Loucy (cell line): Measurements from ENCODE around the gene TMEM271.
"Not testable (repeated sequence)": the region's sequence is repeated elsewhere in the genome, so short reads cannot be mapped to it uniquely, and the experiment has no call there.

Source experiments
- H2AFZ ChIP-seq: fragments of 200-600 bp; sonication (generic); 2 replicates; pipeline ENCODE4 v1.6.0; 2016; ENCODE audit warnings: antibody characterized with exemption, mild to moderate bottlenecking, low read length, moderate library complexity
- H3F3A ChIP-seq: fragments of 200-600 bp; 2 replicates; pipeline ENCODE4 v1.6.0; 2016; ENCODE audit warnings: antibody characterized with exemption, low read depth, mild to moderate bottlenecking
- H3K27me3 ChIP-seq: fragments of 200-600 bp; sonication (generic); 2 replicates; pipeline ENCODE4 v1.6.1; 2014; ENCODE audit warnings: low read length, mild to moderate bottlenecking; ENCODE audit not compliant: insufficient read depth, poor library complexity, severe bottlenecking
- H3K36me3 ChIP-seq: fragments of 200-600 bp; sonication (generic); 2 replicates; pipeline ENCODE4 v1.6.1; 2016; ENCODE audit warnings: low read length; ENCODE audit not compliant: insufficient read depth
- H3K4me1 ChIP-seq: fragments of 200-600 bp; sonication (generic); 2 replicates; pipeline ENCODE4 v1.5.1; 2014; ENCODE audit warnings: low read length, mild to moderate bottlenecking; ENCODE audit not compliant: insufficient read depth, poor library complexity, severe bottlenecking
- H3K4me2 ChIP-seq: fragments of 200-600 bp; sonication (generic); 2 replicates; pipeline ENCODE4 v1.6.0; 2014; ENCODE audit warnings: antibody characterized with exemption, low read length, low read depth, mild to moderate bottlenecking; ENCODE audit not compliant: poor library complexity, severe bottlenecking
- H3K4me3 ChIP-seq: fragments of 200-600 bp; sonication (generic); 2 replicates; pipeline ENCODE4 v1.5.1; 2014; ENCODE audit warnings: low read length, mild to moderate bottlenecking, mixed read lengths; ENCODE audit not compliant: poor library complexity, severe bottlenecking
- H3K79me2 ChIP-seq: fragments of 200-600 bp; sonication (generic); 2 replicates; pipeline ENCODE4 v1.6.1; 2014; ENCODE audit warnings: low read length; ENCODE audit not compliant: insufficient read depth
- H3K9ac ChIP-seq: fragments of 200-600 bp; sonication (generic); 2 replicates; pipeline ENCODE4 v1.6.0; 2014; ENCODE audit warnings: mild to moderate bottlenecking, low read depth, low read length, moderate library complexity; ENCODE audit not compliant: poor library complexity, severe bottlenecking
- H3K9me2 ChIP-seq: fragments of 200-600 bp; sonication (generic); replicated peaks from 2 replicates; pipeline ENCODE4 v1.6.1; 2016; ENCODE audit warnings: low read depth, low read length, mixed read lengths
- H3K9me3 ChIP-seq: fragments of 200-600 bp; sonication (generic); 2 replicates; pipeline ENCODE4 v1.6.1; 2014; ENCODE audit warnings: mild to moderate bottlenecking, antibody characterized with exemption, low read length, low read depth; ENCODE audit not compliant: insufficient read depth
- H4K20me1 ChIP-seq: fragments of 200-600 bp; sonication (generic); 2 replicates; pipeline ENCODE4 v1.6.0; 2014; ENCODE audit warnings: antibody characterized with exemption, low read length, mild to moderate bottlenecking; ENCODE audit not compliant: insufficient read depth, poor library complexity, severe bottlenecking
- CTCF ChIP-seq: fragments of 200-600 bp; sonication (generic); conservative IDR thresholded peaks from 2 replicates; pipeline ENCODE4 v1.5.1; 2014; ENCODE audit warnings: mild to moderate bottlenecking, antibody characterized with exemption, low read length
- EZH2phosphoT487 ChIP-seq: fragments of 200-600 bp; IDR thresholded peaks from 2 replicates; pipeline ENCODE4 v1.6.1; 2018; ENCODE audit warnings: antibody characterized with exemption, mild to moderate bottlenecking, moderate library complexity, borderline replicate concordance

The TMEM271 gene

DNA sequence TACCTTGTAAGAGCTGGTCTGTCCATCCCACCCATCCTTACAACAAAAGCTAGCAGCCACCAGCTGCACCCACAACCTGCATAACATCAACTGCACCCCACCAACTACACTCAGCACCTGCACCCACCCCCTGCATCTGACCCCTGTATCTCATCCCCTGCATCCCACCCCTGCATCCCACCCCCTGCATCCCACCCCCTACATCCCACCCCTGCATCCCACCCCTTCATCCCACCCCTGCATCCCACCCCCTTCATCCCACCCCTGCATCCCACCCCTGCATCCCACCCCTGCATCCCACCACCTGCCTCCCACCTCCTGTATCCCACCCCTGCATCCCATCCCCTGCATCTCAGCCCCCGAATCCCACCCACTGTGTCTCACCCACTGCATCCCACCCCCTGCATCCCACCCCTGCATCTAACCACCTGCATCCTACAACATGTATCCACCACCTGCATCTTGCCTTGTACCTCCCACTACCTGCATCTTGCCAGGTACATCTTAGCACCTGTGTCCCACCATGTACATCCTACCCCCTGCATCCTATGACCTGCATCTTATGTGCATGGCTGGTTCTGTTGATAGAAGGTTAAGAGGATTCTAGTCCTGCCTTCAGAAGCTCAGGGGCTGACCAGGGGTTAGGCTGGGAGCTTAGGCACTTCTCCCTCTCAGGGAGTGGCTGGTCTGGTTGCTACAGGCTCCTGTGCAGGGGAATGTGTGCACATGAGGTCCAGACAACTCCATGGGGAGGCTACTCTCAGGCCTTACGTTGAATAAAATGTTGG lies 9.4 kb downstream of the TMEM271 start:
- H3K79me2 ChIP-seq: no peaks in the 10 kb centered on the region
- H3K9ac ChIP-seq: no peak overlapping the region
- no peaks in the 10 kb centered on the region for H3K9me2 ChIP-seq
- H3K9me3 ChIP-seq: peaks cover 21% of the 10 kb centered on the region; the same call in 1 of the 2 replicates
- no peak overlapping the region for H2AFZ ChIP-seq
- no peak for TF ChIP-seq EZH2phosphoT487
- no peak for TF ChIP-seq CTCF
- no peaks in the 10 kb centered on the region for H4K20me1 ChIP-seq
- no peaks in the 10 kb centered on the region for H3K4me1 ChIP-seq
- H3K4me2 ChIP-seq: no peak overlapping the region
- H3K4me3 ChIP-seq: no peak overlapping the region
- no peaks in the 10 kb centered on the region for H3K36me3 ChIP-seq
- no peaks in the 10 kb centered on the region for H3K27me3 ChIP-seq
- H3F3A ChIP-seq: no peaks in the 10 kb centered on the region

GRCh38 chr4:566035-566434 lies 10.1 kb downstream of the TMEM271 start:
- H2AFZ ChIP-seq: no peak overlapping the region
- H3K9ac ChIP-seq: no peak overlapping the region
- no peaks in the 10 kb centered on the region for H3K79me2 ChIP-seq
- no peaks in the 10 kb centered on the region for H3K36me3 ChIP-seq
- no peaks in the 10 kb centered on the region for H3K27me3 ChIP-seq
- TF ChIP-seq CTCF: no peak
- no peak for TF ChIP-seq EZH2phosphoT487
- no peak overlapping the region for H3K4me3 ChIP-seq
- peaks cover 19% of the 10 kb centered on the region; the same call in 1 of the 2 replicates for H3K9me3 ChIP-seq
- no peak overlapping the region for H3K4me2 ChIP-seq
- H3K4me1 ChIP-seq: no peaks in the 10 kb centered on the region
- no peaks in the 10 kb centered on the region for H4K20me1 ChIP-seq
- H3F3A ChIP-seq: no peaks in the 10 kb centered on the region
- H3K9me2 ChIP-seq: no peaks in the 10 kb centered on the region

- not testable (repeated sequence) for H2AFZ ChIP-seq, H3K36me3 ChIP-seq, H3K9me2 ChIP-seq, H3F3A ChIP-seq, H3K79me2 ChIP-seq, H4K20me1 ChIP-seq, H3K27me3 ChIP-seq, H3K4me1 ChIP-seq, H3K4me3 ChIP-seq, H3K9ac ChIP-seq, H3K4me2 ChIP-seq
- H3K9me3 ChIP-seq: peaks cover 19% of the 10 kb centered on the region; the same call in 1 of the 2 replicates
Measured at GRCh38 chr4:565614-566013, 10.5 kb downstream of the TMEM271 start.

DNA sequence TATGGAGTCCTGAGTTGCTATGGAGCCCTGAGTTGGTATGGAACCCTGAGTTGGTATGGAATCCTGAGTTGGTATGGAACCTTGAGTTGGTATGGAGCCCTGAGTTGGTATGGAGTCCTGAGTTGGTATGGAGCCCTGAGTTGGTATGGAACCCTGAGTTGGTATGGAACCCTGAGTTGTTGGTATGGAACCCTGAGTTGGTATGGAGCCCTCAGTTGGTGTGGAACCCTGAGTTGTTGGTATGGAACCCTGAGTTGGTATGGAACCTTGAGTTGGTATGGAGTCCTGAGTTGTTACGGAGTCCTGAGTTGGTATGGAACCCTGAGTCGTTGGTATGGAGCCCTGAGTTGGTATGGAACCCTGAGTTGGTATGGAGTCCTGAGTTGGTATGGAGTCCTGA lies 13.6 kb downstream of the TMEM271 start:
- not testable (repeated sequence) for H3K9me2 ChIP-seq, H3K4me1 ChIP-seq, H3K27me3 ChIP-seq, H4K20me1 ChIP-seq, H3K36me3 ChIP-seq, H3K4me3 ChIP-seq, H3F3A ChIP-seq, H3K79me2 ChIP-seq, H3K4me2 ChIP-seq, H3K9ac ChIP-seq, H2AFZ ChIP-seq
- H3K9me3 ChIP-seq: peaks cover 12% of the 10 kb centered on the region; the same call in 1 of the 2 replicates
